Measurements from ENCODE around the gene PTPRG. TPM values are rescaled to one million over a fixed set of nuclear protein-coding genes. Genes with fewer than 3 reads are reported as not detected.

PTPRG gene
- total RNA-seq, 2 experiments from 2014 or later: 0.13 to 0.15 TPM

DNA sequence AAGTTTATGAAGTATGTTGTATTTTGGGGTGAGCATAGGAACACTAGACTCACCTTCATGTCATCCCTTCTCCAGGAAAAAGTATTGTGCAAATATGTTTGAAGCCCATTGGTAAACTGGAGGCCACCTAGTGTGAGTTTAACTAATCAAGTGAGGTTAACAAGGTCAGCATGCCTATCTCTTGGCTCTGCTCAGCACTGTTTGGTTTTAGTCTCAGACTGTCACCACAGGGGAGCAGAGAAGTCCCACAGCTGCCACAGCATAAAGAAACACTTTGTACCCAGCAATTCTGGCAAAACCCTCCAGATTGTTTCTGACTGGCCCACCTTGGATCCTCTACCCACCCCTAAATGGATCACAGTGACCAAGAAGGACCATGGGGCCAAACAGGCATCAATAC is 659.2 kb downstream of the PTPRG start:
- H3K27me3 Mint-ChIP-seq: no peaks in the 10 kb centered on the region
- ChIA-PET CTCF (no interaction called here), POLR2A (no interaction called here)
- H3K9me3 Mint-ChIP-seq: no peaks in the 10 kb centered on the region
- no peaks in the 10 kb centered on the region for H3K4me1 Mint-ChIP-seq
- H3K4me3 Mint-ChIP-seq: no peak overlapping the region
- no peak for DNase-seq
- H3K27ac Mint-ChIP-seq: no peak overlapping the region
- no peaks in the 10 kb centered on the region for H3K36me3 Mint-ChIP-seq (ENCODE audit: low read depth)

DNA sequence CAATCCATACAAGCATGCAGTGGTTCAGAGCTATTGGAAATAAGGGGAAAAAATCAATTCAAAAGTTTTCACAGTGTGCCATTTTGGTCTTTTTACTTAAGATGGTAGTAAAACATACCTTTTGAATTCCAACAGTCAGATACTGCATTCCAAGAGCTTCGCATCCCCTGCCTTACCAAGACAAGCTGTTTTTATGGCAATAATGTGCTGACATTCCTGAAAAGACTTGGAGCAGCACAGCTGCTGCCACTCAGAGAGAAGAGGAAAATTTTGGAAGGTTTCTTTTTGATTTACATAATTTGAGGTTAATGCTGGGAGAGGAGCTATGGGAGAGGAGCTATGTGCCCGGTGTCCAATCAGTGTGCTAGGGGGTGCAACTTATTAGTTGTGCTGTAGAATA is 663.7 kb downstream of the PTPRG start:
- no peaks in the 10 kb centered on the region for H3K36me3 Mint-ChIP-seq (ENCODE audit: low read depth)
- POLR2A ChIA-PET: no interaction called here
- no peaks in the 10 kb centered on the region for H3K9me3 Mint-ChIP-seq
- H3K27ac Mint-ChIP-seq: no peak overlapping the region
- no peaks in the 10 kb centered on the region for H3K27me3 Mint-ChIP-seq
- CTCF ChIA-PET: interaction anchor here (0.9 kb wide), 1 partner anchor 36 kb away, joined by 4 read pairs; no protein-coding TSS in a partner anchor
- no peak for DNase-seq
- no peaks in the 10 kb centered on the region for H3K4me1 Mint-ChIP-seq
- H3K4me3 Mint-ChIP-seq: no peak overlapping the region

DNA sequence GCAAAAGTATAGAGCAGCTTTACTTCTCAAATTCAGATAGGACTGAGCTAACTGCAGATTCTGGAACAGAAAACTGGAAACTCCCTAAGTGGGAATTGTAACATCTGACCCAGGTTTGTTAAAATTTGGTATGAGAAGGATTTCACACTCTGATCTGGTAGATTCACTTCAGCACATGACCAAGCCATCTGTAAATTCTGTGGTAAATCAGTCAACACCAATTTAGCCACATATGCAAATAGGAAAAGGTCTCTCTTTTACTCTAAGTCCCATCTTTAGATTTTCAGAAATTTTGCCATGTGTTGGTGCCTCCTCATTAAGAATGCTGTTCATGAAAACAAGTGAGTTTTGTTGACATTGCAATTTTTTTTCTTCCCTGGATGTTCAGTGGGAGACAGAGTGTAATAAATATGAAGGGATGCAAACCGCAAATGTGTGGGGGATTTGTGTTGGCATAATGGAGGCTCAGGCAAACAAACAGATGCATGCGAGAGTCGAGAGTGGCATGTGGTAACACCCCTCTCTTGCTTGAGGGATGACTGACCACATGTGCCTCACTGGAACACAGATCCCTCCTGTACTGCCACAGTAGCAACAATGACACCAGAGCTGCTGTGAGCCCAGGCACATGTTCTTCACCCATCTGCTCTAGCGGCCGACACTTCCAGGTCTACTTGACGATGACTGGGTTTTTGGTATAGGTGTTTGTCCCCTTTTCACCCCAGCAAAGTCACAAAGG is 665.4 kb downstream of the PTPRG start:
- H3K27me3 Mint-ChIP-seq: no peaks in the 10 kb centered on the region
- DNase-seq: no peak

DNA sequence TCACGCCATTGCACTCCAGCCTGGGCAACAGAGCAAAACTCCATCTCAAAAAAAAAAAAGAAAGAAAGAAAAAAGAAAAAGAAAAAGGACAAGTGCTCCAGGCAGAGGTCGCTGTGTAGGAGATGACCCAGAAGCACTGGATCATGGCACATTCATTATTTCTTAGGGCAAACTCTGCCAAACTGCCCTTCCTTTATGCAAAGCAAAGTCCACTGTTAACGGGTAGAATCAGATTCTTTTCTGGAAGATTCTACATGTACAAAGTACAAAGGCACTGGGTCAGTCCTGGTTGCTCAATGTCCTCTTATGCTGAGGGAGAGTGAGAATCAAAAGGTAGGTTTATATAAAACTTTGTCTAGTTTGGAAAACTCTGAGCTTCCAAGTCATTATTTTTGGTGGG is 667.1 kb downstream of the PTPRG start:
- DNase-seq: no peak
- POLR2A ChIA-PET: no interaction called here
- H3K27ac Mint-ChIP-seq: no peak overlapping the region
- H3K27me3 Mint-ChIP-seq: no peaks in the 10 kb centered on the region
- H3K4me3 Mint-ChIP-seq: no peak overlapping the region
- H3K36me3 Mint-ChIP-seq (ENCODE audit: low read depth): no peaks in the 10 kb centered on the region
- H3K4me1 Mint-ChIP-seq: no peaks in the 10 kb centered on the region
- H3K9me3 Mint-ChIP-seq: no peaks in the 10 kb centered on the region
- CTCF ChIA-PET: no interaction called here

More for the DNA sequence above, 665.4 kb downstream of the PTPRG start:
- no peaks in the 10 kb centered on the region for H3K36me3 Mint-ChIP-seq (ENCODE audit: low read depth)
- no peaks in the 10 kb centered on the region for H3K9me3 Mint-ChIP-seq
- no peak overlapping the region for H3K4me3 Mint-ChIP-seq
- no peak overlapping the region for H3K27ac Mint-ChIP-seq
- ChIA-PET POLR2A (no interaction called here), CTCF (interaction anchor here (1.1 kb wide), 1 partner anchor 28 kb away, joined by 3 read pairs; no protein-coding TSS in a partner anchor)
- H3K4me1 Mint-ChIP-seq: no peaks in the 10 kb centered on the region

DNA sequence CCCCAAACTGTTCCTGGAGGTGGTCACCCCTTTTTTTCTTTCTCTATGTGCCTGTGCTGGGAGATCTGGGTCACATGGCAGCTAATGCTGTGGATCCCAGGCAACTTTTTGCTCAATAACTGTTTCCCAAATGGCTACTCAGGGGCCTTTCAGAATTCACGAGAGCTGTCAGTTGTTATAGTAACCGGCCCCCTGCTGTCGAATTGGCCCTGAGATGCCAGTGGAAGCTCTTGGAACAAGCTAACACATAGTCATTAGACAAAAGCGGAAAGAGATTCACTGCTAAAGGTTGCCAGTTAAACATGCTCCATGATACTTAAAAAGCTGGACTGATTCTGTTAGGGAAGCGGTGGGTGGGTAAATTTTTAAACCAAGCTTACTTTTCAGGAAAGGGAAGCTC is 667.8 kb downstream of the PTPRG start:
- POLR2A ChIA-PET: no interaction called here
- no peaks in the 10 kb centered on the region for H3K4me1 Mint-ChIP-seq
- DNase-seq: no peak
- no peaks in the 10 kb centered on the region for H3K9me3 Mint-ChIP-seq
- H3K4me3 Mint-ChIP-seq: no peak overlapping the region
- H3K36me3 Mint-ChIP-seq (ENCODE audit: low read depth): no peaks in the 10 kb centered on the region
- H3K27me3 Mint-ChIP-seq: no peaks in the 10 kb centered on the region
- H3K27ac Mint-ChIP-seq: no peak overlapping the region
- CTCF ChIA-PET: no interaction called here

DNA sequence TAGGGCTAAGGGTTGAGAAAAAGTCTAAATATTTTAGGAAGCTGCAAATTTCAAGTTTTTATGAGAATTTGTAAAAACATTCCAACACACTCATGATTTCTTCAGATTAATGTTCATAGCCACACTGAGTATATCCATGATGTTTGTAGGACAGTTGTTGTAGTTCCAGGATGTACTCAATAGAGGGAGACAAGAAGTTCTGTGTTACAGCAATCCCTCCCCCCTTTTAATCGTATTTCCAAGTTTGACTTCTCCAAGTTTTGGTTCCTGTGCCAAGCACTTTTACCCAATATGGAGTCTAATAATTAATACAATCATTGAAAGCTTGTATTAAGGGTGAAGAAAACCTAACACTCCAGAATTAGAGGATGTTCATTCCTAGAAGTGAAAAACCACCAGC is 668.5 kb downstream of the PTPRG start:
- DNase-seq: no peak
- Mint-ChIP-seq H3K9me3 (no peaks in the 10 kb centered on the region), H3K27me3 (no peaks in the 10 kb centered on the region), H3K4me3 (no peak overlapping the region), H3K4me1 (no peaks in the 10 kb centered on the region), H3K27ac (no peak overlapping the region), H3K36me3 (ENCODE audit: low read depth) (no peaks in the 10 kb centered on the region)
- POLR2A ChIA-PET: no interaction called here
- CTCF ChIA-PET: no interaction called here

DNA sequence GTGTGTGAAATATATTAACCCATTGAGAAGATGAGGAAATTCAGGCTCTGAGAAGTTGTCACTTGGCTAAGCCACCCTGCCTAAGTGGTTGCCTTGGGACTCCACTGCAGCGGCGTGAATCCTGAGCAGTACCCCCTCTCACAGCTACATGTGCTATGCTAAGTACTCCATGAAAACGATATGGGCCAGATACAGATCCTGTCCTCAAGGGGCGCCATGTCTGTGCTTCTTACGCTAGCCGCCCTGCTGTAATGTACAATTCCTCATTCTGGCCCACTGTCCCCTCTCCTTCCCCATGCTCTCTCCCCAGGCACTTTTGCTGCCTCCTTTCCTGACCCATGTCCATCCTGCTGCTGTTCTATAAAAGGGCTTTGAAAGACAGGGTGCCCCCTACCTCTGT is 671.7 kb downstream of the PTPRG start:
- POLR2A ChIA-PET: no interaction called here
- CTCF ChIA-PET: no interaction called here

DNA sequence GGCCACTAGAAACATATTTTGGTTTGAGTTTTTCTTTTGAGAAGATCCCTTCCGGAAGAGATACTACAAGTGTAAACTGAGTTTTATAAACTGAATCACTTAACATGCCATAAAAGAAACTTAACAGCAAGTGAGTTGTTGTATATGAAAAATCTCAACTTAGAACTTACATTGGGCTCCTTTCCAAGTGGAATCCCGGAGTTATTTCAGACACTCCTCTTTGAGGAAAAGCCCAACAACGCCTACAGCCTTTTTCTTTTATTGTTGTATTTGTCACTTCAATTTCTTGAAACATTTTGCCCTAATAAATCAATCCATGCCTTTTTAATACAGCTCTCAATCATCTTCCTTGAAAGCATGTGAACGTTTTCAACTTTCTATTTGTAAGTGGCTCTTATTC is 674.6 kb downstream of the PTPRG start:
- Mint-ChIP-seq H3K9me3 (no peaks in the 10 kb centered on the region), H3K36me3 (ENCODE audit: low read depth) (no peaks in the 10 kb centered on the region), H3K27ac (no peak overlapping the region), H3K4me3 (no peak overlapping the region), H3K27me3 (peaks cover 2% of the 10 kb centered on the region), H3K4me1 (no peaks in the 10 kb centered on the region)
- ChIA-PET CTCF (no interaction called here), POLR2A (no interaction called here)
- no peak for DNase-seq

More for the DNA sequence above, 671.7 kb downstream of the PTPRG start:
- Mint-ChIP-seq H3K36me3 (ENCODE audit: low read depth) (no peaks in the 10 kb centered on the region), H3K27ac (no peak overlapping the region), H3K4me1 (no peaks in the 10 kb centered on the region), H3K4me3 (no peak overlapping the region), H3K27me3 (peaks cover 2% of the 10 kb centered on the region), H3K9me3 (no peaks in the 10 kb centered on the region)
- DNase-seq: no peak

DNA sequence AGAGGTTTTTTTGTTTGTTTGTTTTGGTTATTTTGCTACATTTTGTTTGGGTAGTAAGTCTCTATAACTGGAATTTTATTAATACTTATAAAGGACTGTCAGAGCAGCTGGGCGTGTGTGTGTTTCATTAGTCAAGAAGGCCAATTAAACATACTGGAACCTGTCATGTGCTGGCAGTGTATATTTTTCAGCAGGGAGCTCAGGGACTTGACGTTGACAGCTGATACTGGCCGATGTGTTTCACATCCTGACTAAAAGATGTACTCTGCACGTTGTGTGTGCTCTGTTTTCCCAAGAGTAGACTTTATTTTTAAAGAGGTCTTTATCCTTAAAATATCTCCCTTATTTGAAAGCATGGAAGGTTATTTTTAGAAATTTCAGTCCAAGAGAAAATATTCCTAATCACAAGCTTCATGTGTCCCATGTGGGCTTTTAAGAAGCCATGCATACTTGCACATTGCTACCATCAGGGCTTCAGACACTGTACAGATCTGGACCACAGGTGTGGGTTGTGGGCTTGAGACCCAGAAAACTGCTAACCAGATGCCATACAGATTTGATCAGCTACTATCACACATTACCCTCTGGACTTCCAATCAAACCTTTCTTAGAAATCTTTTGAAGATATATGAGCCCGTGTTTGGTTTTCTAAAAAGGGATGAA is 676.0 kb downstream of the PTPRG start:
- no peak for DNase-seq
- Mint-ChIP-seq H3K27ac (no peak overlapping the region), H3K36me3 (ENCODE audit: low read depth) (no peaks in the 10 kb centered on the region), H3K9me3 (no peaks in the 10 kb centered on the region), H3K27me3 (peaks cover 2% of the 10 kb centered on the region), H3K4me1 (no peaks in the 10 kb centered on the region), H3K4me3 (no peak overlapping the region)
- ChIA-PET POLR2A (no interaction called here), CTCF (no interaction called here)

DNA sequence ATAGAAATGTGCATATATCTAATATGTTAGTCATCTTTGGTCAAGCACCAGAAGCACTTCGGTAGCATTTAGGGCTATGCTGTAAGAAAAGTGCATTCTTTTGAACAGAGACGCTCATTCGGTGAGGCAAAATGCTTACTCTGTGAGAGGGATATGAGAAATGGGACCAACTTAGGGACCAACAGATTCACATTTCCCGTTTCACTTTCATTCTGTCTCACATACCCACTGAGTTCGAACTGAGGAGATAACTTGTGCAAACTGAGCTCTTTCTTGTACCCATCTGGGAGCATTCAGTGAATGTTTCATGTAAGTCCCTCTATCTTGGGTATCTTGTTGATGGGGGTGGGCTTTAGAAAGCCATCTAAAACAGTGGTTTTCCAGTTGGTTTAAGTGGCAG is 676.6 kb downstream of the PTPRG start:
- CTCF ChIA-PET: no interaction called here
- POLR2A ChIA-PET: no interaction called here
- Mint-ChIP-seq H3K27ac (no peak overlapping the region), H3K36me3 (ENCODE audit: low read depth) (no peaks in the 10 kb centered on the region), H3K27me3 (peaks cover 2% of the 10 kb centered on the region), H3K4me3 (no peak overlapping the region), H3K4me1 (no peaks in the 10 kb centered on the region), H3K9me3 (no peaks in the 10 kb centered on the region)
- no peak for DNase-seq

DNA sequence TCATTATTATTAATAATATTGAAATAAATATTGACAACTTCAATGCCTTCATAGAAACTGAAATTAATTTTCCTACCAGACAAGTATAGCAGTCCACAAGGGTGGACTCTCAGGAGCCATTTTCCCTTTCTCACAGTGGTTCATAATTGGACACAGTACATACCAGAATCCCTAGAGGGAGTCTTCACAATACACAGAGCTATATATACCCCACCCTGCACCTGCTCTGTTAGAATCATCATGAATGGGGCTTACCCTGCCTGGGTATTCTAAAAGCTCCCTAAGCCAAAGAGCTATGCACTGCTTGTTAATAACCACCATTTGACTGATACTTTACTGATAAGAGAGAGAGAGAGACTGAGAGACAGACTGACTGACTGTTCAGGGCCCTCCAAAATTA is 677.1 kb downstream of the PTPRG start:
- no peaks in the 10 kb centered on the region for H3K9me3 Mint-ChIP-seq
- ChIA-PET POLR2A (no interaction called here), CTCF (no interaction called here)
- no peak overlapping the region for H3K27ac Mint-ChIP-seq
- no peak overlapping the region for H3K4me3 Mint-ChIP-seq
- H3K36me3 Mint-ChIP-seq (ENCODE audit: low read depth): no peaks in the 10 kb centered on the region
- peaks cover 2% of the 10 kb centered on the region for H3K27me3 Mint-ChIP-seq
- no peaks in the 10 kb centered on the region for H3K4me1 Mint-ChIP-seq
- no peak for DNase-seq

DNA sequence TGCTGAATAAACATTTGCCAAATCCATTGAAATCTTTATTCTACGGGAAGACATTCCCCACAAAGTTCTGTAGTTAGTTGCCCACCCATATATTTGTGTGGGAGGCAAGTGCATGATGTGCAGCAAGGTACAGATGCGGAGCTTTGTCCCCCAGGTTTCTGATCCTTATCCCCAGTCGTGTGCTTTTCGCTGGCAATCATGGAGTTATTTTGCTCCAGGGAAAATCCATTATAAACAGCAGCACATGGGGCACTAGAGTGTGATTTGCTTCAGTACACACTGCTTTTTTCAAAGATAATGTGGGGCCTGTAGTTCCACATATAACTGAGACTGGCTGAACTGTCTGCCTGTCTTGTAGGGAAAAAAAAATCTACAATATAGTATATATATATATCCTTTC is 679.9 kb downstream of the PTPRG start:
- DNase-seq: no peak
- Mint-ChIP-seq H3K4me1 (no peaks in the 10 kb centered on the region), H3K36me3 (ENCODE audit: low read depth) (no peaks in the 10 kb centered on the region), H3K27me3 (peaks cover 1% of the 10 kb centered on the region), H3K9me3 (no peaks in the 10 kb centered on the region), H3K27ac (no peak overlapping the region), H3K4me3 (no peak overlapping the region)
- ChIA-PET CTCF (no interaction called here), POLR2A (no interaction called here)

DNA sequence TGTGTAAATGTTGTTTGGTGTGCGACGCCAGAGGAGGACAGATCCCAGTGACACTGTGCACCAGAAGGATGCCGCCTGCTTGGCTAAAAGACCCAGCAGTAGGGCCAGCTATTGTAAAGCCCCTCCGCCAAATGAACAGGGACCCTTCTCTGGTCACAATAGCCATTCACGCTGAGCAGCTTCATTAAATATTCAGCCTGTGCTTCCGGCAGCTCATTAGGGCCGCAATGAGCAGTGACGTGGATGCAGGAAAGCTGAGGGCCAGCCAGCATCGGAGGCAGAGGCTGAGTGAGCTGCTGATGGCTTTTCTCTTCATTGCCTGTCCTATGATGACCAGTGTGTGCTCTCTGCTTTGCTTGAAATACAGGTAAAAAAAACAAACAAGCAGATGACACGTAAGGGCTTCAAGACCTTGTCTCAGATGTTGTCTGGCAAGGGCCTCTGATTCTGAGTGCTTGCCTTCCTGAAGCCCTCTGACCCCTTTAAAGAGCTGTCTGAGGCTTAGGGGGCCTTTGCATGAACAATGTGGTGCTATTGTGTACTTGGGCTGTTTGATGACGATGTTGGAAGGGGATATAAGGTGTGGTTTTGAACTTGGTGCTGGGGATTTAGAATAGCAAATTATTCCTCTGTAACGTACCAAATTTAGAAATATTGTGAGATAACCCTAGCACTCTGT is 681.6 kb downstream of the PTPRG start:
- no peaks in the 10 kb centered on the region for H3K9me3 Mint-ChIP-seq
- H3K36me3 Mint-ChIP-seq (ENCODE audit: low read depth): no peaks in the 10 kb centered on the region
- ChIA-PET CTCF (no interaction called here), POLR2A (no interaction called here)
- peaks cover 1% of the 10 kb centered on the region for H3K27me3 Mint-ChIP-seq
- no peak for DNase-seq
- H3K27ac Mint-ChIP-seq: no peak overlapping the region
- H3K4me1 Mint-ChIP-seq: no peaks in the 10 kb centered on the region
- H3K4me3 Mint-ChIP-seq: no peak overlapping the region

DNA sequence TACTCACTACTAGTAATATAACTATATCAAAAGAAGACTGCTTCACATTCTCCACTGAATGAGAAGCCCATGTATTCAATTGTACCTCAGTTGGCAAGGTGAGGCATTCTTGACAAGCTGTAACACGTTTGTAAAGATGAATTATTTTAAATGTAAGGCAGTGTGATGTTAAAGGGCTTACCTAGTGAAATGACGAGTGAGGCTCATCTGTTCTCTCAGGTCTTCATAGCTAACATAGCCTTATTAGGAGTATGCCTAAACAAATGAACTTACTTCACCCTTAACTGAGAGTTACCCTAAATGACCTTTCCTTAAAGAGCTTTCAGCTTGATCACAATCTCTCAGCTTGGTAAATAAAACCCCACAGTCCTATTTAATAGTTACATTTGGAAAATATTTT is 684.7 kb downstream of the PTPRG start:
- ChIA-PET POLR2A (no interaction called here), CTCF (no interaction called here)
- H3K4me3 Mint-ChIP-seq: no peak overlapping the region
- no peaks in the 10 kb centered on the region for H3K4me1 Mint-ChIP-seq
- no peaks in the 10 kb centered on the region for H3K9me3 Mint-ChIP-seq
- no peak overlapping the region for H3K27ac Mint-ChIP-seq
- H3K36me3 Mint-ChIP-seq (ENCODE audit: low read depth): no peaks in the 10 kb centered on the region
- DNase-seq: no peak
- peaks cover 1% of the 10 kb centered on the region for H3K27me3 Mint-ChIP-seq

Data from activated CD4-positive, alpha-beta memory T cell treated with anti-CD3 and anti-CD28 coated beads, Interleukin-2, amount 10 ng/mL, durations not matched to agents 7 days and 5 days (primary cell).